Stimulated activated CD8-positive, alpha-beta memory T cell treated with anti-CD3 and anti-CD28 coated beads, Interleukin-7, amount 100 ng/mL, for 1 hour (primary cell): ENCODE data around the gene ARHGEF7.

Experiments used
- DNase-seq, 2 donors: peaks; one replicate each; pipeline ENCODE4 v3.0.0-alpha.2; 2020; ENCODE audit warnings: low read depth in 2 of 2

The ARHGEF7 gene

GRCh38 chr13:111298214-111298975 lies 183.3 kb downstream of the ARHGEF7 start:
- DNase-seq = no peak

GRCh38 chr13:111302045-111302726 lies 187.1 kb downstream of the ARHGEF7 start:
- DNase-seq = no peak

- DNase-seq = no peak
Observed at GRCh38 chr13:111303559-111303958, 188.4 kb downstream of the ARHGEF7 start.

- no peak for DNase-seq
Observed at GRCh38 chr13:111304041-111304544, 189.0 kb downstream of the ARHGEF7 start.

- no peak for DNase-seq
Observed at GRCh38 chr13:111304603-111305289, 189.6 kb downstream of the ARHGEF7 start.

GRCh38 chr13:111312944-111313590 lies 198.0 kb downstream of the ARHGEF7 start:
- DNase-seq = no peak

- no peak for DNase-seq
Observed at GRCh38 chr13:111313911-111314425, 198.9 kb downstream of the ARHGEF7 start.

GRCh38 chr13:111314852-111315251 lies 199.7 kb downstream of the ARHGEF7 start:
- no peak for DNase-seq

- DNase-seq = no peak
Observed at GRCh38 chr13:111315347-111315995, 200.4 kb downstream of the ARHGEF7 start.

GRCh38 chr13:111316161-111316730 lies 201.1 kb downstream of the ARHGEF7 start:
- no peak for DNase-seq

- no peak for DNase-seq
Observed at GRCh38 chr13:111317042-111317550, 202.0 kb downstream of the ARHGEF7 start.

GRCh38 chr13:111317571-111318345 lies 202.6 kb downstream of the ARHGEF7 start:
- DNase-seq = no peak

- no peak for DNase-seq
Observed at GRCh38 chr13:111318386-111318785, 203.3 kb downstream of the ARHGEF7 start.

- DNase-seq = no peak
Observed at GRCh38 chr13:111319521-111319920, 204.4 kb downstream of the ARHGEF7 start.

GRCh38 chr13:111319998-111320911 lies 205.1 kb downstream of the ARHGEF7 start, which contains the start of gene TEX29:
TSS of gene TEX29 (plus strand) at chr13:111320642. CDS start at chr13:111320891, 249 bp downstream.
- DNase-seq = no peak

GRCh38 chr13:111322001-111322915 lies 207.1 kb downstream of the ARHGEF7 start:
- DNase-seq = no peak

- DNase-seq = no peak
Observed at GRCh38 chr13:111322916-111323331, 207.8 kb downstream of the ARHGEF7 start.
